NCI-H187 (cell line): ENCODE measurements around the gene RHEX.
"Not testable (repeated sequence)": the region's sequence is repeated elsewhere in the genome, so short reads cannot be mapped to it uniquely, and the experiment has no call there.

Experiments used
- DNase-seq, 2 experiments: peaks; one replicate each; lab custom pipeline; 2025; lab: John Stamatoyannopoulos, UW

The RHEX gene

DNA sequence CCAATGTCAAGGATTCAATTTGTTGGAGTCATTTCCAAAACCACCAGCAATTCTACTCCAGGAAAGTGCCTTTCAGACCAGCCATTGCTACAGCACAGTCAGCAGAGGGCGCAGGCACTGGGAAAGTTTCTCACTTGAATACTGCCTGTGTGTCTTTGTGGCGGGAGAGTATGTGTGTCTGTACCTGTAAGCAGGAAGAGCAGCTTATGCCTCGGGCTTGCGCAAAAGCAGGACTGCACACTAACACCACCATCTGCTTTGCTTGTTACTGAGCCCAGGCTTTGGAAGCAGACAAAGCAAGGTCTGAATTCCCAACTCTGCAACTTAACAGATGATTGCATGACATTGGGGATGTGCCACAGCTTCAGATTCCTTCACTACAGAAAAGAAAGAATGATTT is 22.3 kb upstream of the RHEX start:
- DNase-seq = peak; percentile 60 to 65

DNA sequence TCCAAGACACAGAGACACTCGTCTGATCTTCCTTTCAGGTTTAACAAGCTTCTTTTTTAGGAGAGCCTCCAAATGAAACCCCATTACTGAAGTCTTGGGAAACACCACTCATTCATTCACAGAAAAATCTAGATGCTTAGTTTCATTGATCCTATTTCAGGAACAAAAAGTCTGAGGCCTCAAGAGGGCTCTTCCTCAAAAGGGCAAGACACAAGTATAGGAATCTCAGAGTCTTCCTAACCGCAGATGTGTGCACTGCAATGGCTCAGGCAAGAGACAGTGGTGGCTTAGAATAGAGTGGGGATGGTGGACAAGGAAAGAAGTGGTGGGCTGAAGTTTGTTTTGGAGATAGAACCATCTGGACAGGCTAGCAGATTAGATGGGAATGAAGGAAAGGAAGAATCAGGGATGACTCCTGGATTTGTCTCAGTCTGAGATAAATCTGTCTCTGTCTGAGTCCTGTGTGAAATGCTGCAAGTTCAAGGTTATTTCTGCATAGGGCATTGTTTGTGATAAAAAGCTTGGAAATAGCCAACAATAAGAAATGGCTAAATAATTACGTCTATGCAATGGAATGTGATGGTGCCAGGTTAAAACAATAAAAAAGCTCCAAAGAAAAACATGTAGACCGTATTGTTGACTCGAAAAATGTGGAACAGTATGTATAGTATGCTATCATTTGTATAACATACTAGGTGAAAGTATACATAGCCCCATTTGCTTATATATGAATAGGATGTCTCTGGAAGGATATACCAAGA is 20.4 kb upstream of the RHEX start:
- no peak for DNase-seq

DNA sequence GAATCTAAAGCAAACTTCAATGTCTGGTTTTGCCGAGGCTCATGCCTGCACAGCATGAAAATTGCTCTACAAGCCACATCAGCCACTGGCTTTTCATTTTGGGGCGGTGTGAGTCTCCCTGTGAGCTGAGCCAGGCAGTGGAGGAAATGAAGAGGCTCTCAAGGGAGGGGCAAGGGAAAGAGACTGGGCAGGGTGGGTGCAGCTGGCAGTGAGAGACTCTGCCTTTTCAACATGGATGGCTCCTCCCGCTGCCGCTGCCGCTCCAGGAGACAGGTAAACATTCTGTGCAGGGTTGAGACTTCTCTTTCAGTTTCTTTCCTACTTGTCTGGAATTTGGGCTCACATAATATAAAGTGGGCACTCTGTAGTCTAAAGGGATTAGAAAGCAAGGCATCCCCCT is 17.9 kb upstream of the RHEX start:
- DNase-seq = peak; percentile 60 to 63

DNA sequence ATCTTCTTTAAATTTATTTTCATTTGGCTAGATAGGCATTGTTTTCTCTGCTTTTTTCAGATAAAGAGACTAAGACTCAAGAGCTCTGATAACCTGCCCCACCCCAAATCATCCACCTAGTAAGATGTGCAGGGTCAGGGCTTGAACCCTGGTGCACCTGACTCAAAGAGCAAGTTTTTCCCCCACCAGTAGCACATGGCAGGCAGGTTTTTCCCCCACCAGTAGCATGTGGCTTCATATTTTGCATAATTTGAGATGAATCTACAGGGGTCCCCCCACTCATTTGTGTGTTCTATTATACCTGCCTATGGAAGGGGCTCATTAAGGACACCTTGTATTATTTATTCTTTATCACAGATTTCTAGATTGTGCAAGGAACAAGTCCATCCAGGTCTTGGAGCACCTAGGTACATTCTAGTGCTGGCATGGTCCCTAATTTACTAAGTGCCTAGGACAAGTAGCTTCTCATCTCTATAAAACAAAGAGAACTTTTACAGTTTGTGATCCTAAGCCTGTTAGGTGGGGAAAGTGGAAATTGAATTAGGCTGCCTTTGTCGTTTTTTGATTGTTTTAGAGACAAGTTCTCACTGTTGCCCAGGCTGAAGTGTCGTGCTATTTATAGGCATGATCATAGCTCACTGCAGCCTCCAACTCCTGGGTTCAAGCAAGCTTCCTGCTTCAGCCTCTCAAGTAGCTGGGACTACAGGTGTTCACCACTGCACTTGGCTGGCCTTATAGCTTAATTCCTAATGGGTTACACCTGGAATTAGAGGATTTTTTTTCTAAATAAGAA is 16.1 kb upstream of the RHEX start:
- no peak for DNase-seq

DNA sequence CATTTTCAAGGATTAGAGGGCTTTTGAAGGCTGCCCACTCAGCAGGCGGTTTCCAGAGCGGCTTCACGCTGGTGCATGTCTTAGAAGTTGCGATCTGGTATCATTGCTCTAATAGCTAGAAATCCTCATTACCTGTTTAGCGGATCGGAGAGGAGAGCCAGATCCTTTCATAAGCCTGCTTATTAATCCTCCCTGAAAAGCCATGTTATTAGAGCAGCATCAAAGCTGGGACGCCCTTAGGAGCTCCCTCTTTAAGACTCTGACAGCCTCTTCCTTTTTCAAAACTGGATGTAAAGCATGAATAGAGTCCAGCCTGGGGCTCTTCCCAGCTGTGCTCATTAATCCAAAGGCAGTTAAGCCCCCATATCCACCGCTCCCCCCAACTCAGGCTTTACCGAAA is 15.4 kb upstream of the RHEX start:
- DNase-seq = no peak

DNA sequence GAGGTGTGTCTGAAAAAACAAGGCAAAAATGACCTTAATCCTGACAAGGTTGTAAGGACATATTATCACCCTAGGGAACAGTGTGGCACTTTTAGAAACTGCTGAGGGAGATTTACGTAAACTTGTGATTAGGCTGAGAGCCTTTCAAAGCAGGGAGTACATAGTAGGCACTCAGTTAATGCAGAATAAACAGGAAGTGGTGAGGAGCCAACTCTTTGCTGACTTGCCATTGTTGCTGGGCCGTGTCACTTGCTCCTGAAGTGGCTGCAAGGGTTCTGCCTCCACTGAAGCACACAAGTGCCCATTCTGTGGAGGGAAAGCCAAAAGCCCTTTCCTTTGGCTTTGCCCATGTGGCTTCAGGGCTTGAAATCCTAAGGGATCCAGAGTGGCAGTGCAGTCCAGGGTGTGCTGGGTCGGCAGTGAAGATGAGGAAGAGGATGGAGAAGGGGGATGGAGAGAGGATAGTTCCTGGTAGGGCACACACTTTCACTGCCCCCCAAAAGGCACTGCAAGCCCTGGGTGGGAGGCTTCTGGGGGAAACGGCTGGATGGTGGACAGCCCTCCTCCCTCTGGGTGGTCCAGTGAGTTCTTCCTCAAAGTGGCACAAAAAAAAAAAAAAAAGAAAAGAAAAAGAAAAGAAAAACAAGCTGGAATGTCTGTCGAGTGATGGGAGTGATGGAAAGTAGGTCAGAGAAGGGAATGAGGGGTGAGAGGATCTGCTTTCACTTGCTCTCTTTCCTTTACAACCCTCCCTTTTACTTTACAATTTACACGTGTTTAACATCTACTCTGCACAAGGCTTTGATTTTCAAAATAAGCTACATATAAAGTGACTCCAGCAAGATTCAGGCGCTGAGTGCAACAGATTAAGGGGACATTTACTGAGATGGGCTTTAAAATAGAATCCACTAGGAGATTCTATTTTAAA is 13.7 kb upstream of the RHEX start:
- no peak for DNase-seq

DNA sequence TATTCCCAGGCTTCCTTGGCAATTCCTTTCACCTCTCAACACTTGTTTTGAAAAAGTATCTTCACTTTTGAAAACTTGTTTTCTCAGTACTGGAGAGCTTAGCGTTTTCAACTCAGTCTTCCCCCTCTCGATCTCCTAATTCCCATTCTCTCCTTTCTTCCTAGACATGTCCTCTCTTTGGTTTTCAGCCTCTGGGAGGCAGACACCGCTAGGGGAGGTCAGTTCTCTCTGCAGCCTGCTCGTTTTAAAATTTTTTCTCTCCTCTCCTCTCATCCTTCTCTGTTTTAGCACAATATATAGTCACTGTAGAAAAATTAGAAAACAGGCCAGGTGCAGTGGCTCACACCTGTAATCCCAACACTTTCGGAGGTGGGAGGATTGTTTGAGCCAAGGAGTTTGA is 12.6 kb upstream of the RHEX start:
- no peak for DNase-seq

DNA sequence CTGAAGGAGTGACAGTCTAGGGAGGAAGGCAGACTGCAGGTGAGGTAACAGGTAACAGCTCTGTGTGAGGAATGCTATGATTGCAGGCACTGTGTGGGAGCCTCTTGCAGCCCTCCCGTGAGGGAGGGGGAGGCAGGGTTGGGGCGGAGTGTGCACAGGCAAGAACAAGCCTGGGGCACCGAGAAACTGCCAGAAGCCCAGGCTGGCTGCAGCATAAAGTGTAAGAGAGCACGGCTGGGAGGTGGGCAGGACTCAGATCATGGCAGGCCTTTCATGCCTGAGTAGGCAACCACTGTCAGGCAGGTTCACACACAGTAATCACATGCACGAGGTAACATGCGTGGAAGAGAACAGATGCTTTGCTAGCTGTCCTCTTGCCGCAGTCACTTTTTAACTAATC is 11.3 kb upstream of the RHEX start:
- DNase-seq = peak; percentile 40 to 75

DNA sequence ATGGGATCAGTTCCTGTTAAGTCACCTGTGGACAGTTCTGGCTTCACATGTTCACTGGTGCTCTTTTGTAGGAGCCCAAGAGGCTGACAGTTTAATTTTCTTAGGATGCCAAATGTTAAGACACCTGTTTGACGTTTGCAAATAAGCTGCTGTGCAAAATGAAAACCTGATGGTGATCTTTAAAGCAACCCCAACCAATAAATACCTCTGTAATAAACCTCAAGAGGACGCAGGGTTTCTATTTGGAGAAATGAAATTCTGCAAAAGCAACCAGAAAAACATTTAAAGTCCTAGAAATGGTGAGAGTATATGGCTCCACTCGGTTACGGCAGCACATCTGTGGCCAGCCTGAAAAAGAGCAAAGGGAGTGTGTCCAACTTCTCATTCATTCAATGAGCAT is 5.7 kb upstream of the RHEX start:
- no peak for DNase-seq

DNA sequence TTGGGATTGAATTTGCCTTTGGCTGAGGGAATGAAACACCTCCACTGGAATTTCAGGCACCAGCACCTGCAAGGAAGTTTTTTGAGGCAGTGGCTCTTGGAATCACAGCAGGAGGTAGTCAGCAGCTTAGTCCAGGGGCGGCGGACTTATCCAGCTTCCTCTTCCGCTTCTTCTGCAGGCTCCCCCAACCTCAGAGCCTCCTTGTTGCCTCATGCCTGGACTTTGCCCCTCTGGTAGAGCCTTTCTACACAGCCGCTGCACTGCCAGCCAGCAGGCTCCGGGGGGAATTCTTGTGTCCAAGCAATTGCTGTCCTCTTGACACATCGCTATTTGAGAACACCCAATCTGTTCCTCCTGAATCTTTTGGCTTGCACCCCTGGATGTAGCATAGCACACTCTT is 4.4 kb upstream of the RHEX start:
- no peak for DNase-seq

DNA sequence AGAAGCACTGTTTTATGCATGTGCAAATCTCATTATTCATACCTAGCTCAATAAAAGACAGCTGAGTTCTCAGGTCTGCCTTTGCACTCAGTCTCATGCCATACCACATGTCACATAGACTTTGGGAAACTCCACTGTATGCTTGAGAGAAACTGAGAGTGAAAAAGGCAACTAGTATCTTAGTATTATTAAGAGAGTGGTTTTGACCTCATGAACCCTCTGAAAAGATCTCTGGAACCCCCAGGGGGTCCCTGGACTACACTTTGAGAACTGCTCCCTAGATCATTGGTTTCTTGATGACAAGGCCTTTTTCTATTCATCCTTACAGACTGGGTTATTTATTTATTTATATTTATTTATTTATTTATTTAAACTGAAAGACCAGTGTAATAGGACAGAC is 3.7 kb upstream of the RHEX start:
- no peak for DNase-seq

DNA sequence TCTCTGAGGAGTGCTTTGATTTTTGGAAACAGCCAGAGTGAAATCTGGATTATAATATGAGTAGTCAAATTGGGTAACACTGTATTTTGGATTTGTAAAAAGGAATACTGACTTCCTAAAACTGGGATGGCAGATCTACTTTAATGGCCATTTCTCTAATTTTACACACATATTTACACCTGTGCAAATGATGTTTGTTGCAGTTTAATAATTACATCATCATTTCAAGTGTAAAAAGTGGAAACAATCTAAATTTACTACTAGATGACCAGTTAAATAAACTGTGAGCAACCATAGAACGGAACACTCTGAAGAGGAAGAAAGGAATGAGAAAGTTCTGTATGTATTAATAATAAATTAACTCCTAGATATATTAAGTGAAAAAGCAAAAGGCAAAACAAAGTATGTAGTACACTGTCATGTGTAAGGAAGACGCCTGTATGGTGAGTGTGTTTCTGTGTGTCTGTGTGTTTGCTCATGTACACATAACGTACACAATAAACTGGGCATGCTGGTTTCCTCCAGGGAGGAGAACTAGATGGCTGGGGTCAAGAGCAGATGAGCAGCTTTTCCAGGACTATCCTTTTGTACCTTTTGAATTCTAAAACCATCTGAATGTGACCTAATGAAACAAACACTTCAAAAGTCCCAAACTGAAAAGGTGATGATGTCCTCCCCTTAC is 2.9 kb upstream of the RHEX start:
- no peak for DNase-seq

DNA sequence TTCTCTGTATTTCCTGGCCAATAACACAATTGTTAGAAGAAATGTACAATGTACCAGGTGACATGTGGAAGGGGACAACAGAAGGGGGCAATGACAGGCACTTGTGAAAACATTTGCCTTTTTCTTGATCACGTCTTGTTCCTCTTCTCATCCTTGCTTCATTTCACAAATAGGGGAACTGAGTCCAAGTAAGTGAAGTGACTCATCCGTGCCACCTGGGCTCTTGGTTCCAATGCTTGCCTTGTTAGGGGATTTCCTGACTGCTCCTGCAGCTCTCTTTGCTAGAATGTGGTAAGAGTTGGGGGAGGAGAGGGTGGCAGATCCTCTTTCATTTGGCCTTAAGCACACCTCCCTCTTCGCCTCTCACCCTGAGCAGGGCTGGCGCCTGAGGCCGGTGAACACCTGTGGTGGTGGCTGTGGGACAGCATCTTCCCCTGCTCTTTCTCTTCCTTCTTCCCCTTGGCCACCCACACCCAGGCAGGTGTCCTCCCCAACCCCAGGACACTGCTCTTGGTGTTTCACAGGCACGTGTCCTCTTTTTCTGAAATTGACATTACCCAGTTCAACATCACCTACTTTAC is 2.2 kb upstream of the RHEX start:
- no peak for DNase-seq

DNA sequence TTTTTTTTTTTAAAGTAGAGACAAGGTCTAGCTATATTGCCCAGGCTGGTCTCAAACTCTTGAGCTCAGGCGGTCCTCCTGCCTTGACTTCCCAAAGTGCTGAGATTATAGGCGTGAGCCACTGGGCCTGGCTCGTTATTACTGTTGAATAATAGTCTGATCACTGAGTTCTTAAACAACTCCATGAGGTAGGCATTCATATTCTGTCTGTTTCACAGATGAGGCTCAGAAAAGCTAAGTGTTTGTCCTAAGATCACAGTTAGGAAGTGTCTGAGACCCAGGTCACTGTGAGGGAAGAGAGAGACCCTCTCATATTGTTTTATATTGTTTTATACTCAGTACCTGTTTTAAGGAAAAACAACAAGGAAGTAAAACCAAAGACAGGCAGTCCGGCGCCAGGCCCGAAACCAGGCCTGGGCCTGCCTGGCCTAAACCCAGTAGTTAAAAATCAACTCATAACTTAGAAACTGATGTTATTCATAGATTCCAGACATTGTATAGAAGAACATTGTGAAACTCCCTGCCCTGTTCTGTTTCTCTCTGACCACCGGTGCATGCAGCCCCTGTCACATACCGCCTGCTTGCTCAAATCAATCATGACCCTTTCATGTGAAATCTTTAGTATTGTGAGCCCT is 625 bp upstream of the RHEX start:
- not testable (repeated sequence) for DNase-seq

DNA sequence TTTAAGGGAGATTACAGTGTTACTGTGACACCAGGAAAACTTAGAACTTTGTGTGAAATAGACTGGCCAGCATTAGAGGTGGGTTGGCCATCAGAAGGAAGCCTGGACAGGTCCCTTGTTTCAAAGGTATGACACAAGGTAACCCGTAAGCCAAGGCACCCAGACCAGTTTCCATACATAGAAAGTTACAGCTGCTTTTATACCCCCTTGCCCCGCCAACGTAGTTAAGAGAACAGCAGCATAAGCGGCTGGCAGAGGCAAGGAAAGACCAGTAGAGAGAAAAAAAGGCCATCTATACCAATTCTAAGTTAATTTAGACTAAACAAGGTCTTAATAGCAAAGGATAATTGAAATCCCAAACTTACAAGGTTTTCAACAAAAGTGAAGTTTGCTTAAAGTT is 643 bp downstream of the RHEX start:
- not testable (repeated sequence) for DNase-seq

DNA sequence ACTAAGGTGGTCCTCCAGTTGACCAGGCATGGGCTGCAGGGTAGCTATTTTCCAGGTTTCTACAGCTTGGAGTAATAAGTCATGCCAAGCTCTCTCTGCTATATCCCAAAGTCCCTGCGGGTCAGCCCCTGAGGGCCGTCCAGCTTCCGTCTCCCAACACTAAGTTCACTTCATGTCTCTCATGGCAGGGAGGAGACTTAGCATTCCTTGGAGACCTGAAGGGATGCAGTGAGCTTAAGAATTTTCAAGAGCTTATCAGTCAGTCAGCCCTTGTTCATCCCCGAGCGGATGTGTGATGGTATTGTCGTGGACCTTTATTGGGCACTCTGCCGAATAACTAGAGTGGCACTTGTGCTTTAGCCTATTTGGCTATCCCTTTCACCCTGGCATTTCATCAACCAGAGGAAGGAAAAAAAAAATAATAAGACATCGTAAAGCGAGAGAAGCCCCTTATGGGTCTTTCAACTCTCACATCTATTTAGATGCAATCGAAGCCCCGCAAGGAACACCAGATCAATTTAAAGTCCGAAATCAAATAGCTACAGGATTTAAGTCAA is 2.2 kb downstream of the RHEX start:
- DNase-seq = not testable (repeated sequence)

DNA sequence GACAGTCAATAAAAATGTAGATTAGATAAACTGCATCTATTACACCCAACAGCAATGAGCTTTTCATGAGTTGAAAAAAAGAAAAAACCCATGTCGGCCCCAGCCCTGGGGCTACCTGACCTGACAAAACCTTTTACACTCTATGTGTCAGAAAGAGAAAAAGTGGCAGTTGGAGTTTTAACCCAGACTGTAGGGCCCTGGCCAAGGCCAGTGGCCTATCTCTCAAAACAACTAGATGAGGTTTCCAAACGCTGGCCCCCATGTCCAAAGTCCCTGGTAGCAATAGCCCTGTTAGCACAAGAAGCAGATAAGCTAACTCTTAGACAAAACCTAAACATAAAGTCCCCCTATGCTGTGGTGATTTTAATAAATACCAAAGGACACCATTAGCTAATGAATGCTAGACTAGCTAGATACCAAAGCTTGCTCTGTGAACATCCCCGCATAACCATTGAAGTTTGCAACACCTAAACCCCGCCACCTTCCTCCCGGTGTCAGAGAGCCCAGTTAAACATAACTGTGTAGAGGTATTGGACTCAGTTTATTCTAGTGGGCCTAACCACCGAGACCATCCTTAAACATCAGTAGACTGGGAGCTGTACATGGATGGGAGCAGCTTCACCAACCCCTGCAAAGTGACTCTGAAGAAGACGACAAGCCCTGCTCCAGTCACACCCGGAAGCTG is 2.8 kb downstream of the RHEX start:
- not testable (repeated sequence) for DNase-seq

DNA sequence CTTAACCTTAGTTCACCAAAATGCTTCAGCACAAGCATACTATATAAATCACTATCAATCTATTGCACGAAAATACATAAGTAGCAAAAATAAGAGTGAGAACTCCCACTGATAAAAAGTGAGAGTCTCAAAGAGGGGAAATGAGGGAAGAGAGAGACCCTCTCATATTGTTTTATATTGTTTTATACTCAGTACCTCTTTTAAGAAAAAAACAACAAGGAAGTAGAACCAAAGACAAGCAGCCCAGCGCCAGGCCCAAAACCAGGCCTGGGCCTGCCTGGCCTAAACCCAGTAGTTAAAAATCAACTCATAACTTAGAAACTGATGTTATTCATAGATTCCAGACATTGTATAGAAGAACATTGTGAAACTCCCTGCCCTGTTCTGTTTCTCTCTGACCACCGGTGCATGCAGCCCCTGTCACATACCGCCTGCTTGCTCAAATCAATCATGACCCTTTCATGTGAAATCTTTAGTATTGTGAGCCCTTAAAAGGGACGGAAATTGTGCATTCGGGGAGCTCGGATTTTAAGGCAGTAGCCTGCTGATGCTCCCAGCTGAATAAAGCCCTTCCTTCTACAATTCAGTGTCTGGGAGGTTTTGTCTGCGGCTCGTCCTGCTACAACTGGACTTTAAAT is 5.4 kb downstream of the RHEX start:
- DNase-seq = not testable (repeated sequence)

DNA sequence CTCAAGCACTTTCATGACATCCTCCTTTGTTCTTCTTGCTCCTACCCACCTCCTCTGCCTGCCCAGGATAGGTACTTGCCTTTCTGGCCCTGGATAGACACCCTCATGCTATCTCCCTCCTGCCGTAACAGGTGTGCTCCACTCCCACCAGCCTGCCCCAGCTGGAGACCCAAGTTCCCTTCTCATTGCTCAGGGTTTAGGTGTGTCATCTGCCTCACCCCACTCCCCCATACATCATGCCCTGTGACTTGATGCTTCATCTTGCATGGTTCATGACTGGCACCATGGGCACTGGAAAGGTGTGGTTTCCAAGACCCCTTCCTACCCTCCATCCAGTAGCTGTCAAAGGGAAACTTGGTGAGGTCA is 5.9 kb downstream of the RHEX start:
- DNase-seq = no peak
